GM23338 (cell line): ENCODE measurements around the gene NELL2. TPM values are rescaled to one million over a fixed set of nuclear protein-coding genes. Genes with fewer than 3 reads are reported as not detected.

ENCODE experiments used
- ATAC-seq: fragments of 200-7000 bp; cut with Tn5 transposase; 3 replicates; pipeline ENCODE4 v1.9.1; 2020
- DNase-seq: peaks from one replicate; pipeline ENCODE4 v3.0.0-alpha.2; 2015; ENCODE audit warnings: low spot score
- H2AFZ ChIP-seq: fragments of 200-600 bp; sonication (generic); 2 replicates; pipeline ENCODE4 v1.8.0; 2016; ENCODE audit warnings: antibody characterized with exemption, mild to moderate bottlenecking, moderate library complexity
- H3F3A ChIP-seq: fragments of 200-600 bp; sonication (generic); replicated peaks from 2 replicates; pipeline ENCODE4 v1.8.0; 2017; ENCODE audit warnings: antibody characterized with exemption, mixed run types, low read depth
- H3K27ac ChIP-seq: fragments of 200-600 bp; sonication (generic); 2 replicates; pipeline ENCODE4 v1.6.1; 2016; ENCODE audit warnings: low read depth
- H3K27me3 ChIP-seq: fragments of 200-600 bp; sonication (generic); 2 replicates; pipeline ENCODE4 v1.8.0; 2016; ENCODE audit warnings: mild to moderate bottlenecking, mixed run types, moderate library complexity; ENCODE audit not compliant: insufficient read depth
- H3K36me3 ChIP-seq: fragments of 200-600 bp; sonication (generic); 2 replicates; pipeline ENCODE4 v1.8.0; 2016; ENCODE audit warnings: mild to moderate bottlenecking; ENCODE audit not compliant: insufficient read depth
- H3K4me1 ChIP-seq: fragments of 200-600 bp; sonication (generic); 2 replicates; pipeline ENCODE4 v1.8.0; 2016; ENCODE audit warnings: mild to moderate bottlenecking, moderate library complexity; ENCODE audit not compliant: insufficient read depth
- H3K4me2 ChIP-seq: fragments of 200-600 bp; sonication (generic); 2 replicates; pipeline ENCODE4 v1.7.1; 2017; ENCODE audit warnings: mixed run types
- H3K4me3 ChIP-seq: fragments of 200-600 bp; sonication (generic); 2 replicates; pipeline ENCODE4 v1.6.1; 2016; ENCODE audit warnings: mixed run types
- H3K79me2 ChIP-seq: fragments of 200-600 bp; sonication (generic); replicated peaks from 2 replicates; pipeline ENCODE4 v1.8.0; 2017; ENCODE audit warnings: mild to moderate bottlenecking; ENCODE audit not compliant: insufficient read depth
- H3K9me2 ChIP-seq: fragments of 200-600 bp; sonication (generic); 2 replicates; pipeline ENCODE4 v1.8.0; 2017; ENCODE audit not compliant: insufficient read depth
- H4K20me1 ChIP-seq: fragments of 200-600 bp; sonication (generic); replicated peaks from 2 replicates; pipeline ENCODE4 v1.8.0; 2017; ENCODE audit warnings: mild to moderate bottlenecking; ENCODE audit not compliant: insufficient read depth
- H3K27ac Mint-ChIP-seq: 2 replicates; pipeline ENCODE4 v1.8.0; 2020; ENCODE audit warnings: inconsistent platforms, mild to moderate bottlenecking, moderate library complexity, mixed read lengths
- H3K27me3 Mint-ChIP-seq: 3 replicates; pipeline ENCODE4 v1.8.0; 2022; ENCODE audit warnings: low read depth, mild to moderate bottlenecking, moderate library complexity, mixed read lengths, inconsistent platforms; ENCODE audit not compliant: insufficient read depth, poor library complexity
- H3K36me3 Mint-ChIP-seq: 3 replicates; pipeline ENCODE4 v1.8.0; 2021; ENCODE audit warnings: low read depth, mild to moderate bottlenecking, inconsistent platforms, moderate library complexity, mixed read lengths
- H3K4me1 Mint-ChIP-seq: 3 replicates; pipeline ENCODE4 v1.8.0; 2020; ENCODE audit warnings: mild to moderate bottlenecking, inconsistent platforms, mixed read lengths
- H3K4me3 Mint-ChIP-seq: 3 replicates; pipeline ENCODE4 v1.8.0; 2021; ENCODE audit warnings: moderate library complexity, mild to moderate bottlenecking, inconsistent platforms, mixed read lengths
- H3K9me3 Mint-ChIP-seq: 3 replicates; pipeline ENCODE4 v1.8.0; 2020; ENCODE audit warnings: moderate library complexity, mild to moderate bottlenecking, inconsistent platforms, mixed read lengths
- CREB1 ChIP-seq: fragments of 250-450 bp; sonication (Bioruptor Pico); IDR thresholded peaks from 2 replicates; pipeline ENCODE4 v1.5.0; 2020; ENCODE audit warnings: low read depth, mild to moderate bottlenecking, moderate library complexity
- JUNB ChIP-seq: IDR thresholded peaks from one replicate; pipeline ENCODE4 v1.6.1; 2016; ENCODE audit warnings: antibody characterized with exemption; ENCODE audit not compliant: unreplicated experiment
- NANOG ChIP-seq: IDR thresholded peaks from 2 replicates; pipeline ENCODE4 v1.6.1; 2016; ENCODE audit warnings: antibody characterized with exemption, borderline replicate concordance
- POLR2AphosphoS5 ChIP-seq: IDR thresholded peaks from 2 replicates; pipeline ENCODE4 v1.6.1; 2016; ENCODE audit warnings: antibody characterized with exemption, low read depth
- STAT1 ChIP-seq: IDR thresholded peaks from one replicate; pipeline ENCODE4 v1.6.1; 2016; ENCODE audit warnings: antibody characterized with exemption; ENCODE audit not compliant: unreplicated experiment
- ZNF114 ChIP-seq: fragments of 250-450 bp; sonication (Bioruptor Pico); IDR thresholded peaks from 2 replicates; pipeline ENCODE4 v1.5.0; 2020; ENCODE audit warnings: mild to moderate bottlenecking, moderate library complexity
- polyA plus RNA-seq: library from polyadenylated mRNA; unstranded; fragments of >200 nt; fragmentation: Nextera tagmentation; extraction: Ambion mirVana; gene quantifications from 2 replicates; pipeline ENCODE4 v1.2.1, GENCODE V29; 2016
- total RNA-seq: library from RNA; depleted of rRNA; stranded (reverse); fragments of >200 nt; shearing (Covaris generic); gene quantifications from 2 replicates; pipeline ENCODE4 v1.2.3, GENCODE V29; 2014
- TF ChIP-seq, protein P1 (sequence below): fragments of 250-450 bp; sonication (Bioruptor Pico); IDR thresholded peaks from 2 replicates; pipeline ENCODE4 v1.5.0; 2020; ENCODE audit warnings: mild to moderate bottlenecking, moderate library complexity
- TF ChIP-seq, protein P2 (sequence below): IDR thresholded peaks from 2 replicates; pipeline ENCODE4 v1.6.1; 2016; ENCODE audit warnings: antibody characterized with exemption

Gene NELL2
- total and polyA plus RNA-seq, 2 experiments from 2014 or later: 25.1 to 99.5 TPM

DNA sequence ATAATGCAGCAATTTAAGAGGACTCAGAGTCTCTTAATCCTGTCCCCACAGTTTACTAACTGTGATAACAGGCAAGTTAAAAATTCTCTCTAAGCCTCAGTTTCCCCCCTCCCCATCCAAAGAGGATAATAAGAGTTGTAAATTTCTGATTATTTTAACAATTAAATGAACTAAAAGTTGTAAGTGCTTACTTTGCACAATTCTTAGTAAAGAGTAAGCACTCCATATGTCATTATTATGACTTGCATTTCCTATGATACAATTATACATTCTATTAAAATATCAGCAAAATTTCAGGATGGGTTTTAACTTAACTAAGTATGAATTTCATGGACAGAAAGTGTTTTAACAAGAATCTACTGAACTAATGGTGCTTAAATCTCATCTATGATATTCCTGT, 80.1 kb downstream of the NELL2 start (continued):
- TF ChIP-seq, protein P1, sequence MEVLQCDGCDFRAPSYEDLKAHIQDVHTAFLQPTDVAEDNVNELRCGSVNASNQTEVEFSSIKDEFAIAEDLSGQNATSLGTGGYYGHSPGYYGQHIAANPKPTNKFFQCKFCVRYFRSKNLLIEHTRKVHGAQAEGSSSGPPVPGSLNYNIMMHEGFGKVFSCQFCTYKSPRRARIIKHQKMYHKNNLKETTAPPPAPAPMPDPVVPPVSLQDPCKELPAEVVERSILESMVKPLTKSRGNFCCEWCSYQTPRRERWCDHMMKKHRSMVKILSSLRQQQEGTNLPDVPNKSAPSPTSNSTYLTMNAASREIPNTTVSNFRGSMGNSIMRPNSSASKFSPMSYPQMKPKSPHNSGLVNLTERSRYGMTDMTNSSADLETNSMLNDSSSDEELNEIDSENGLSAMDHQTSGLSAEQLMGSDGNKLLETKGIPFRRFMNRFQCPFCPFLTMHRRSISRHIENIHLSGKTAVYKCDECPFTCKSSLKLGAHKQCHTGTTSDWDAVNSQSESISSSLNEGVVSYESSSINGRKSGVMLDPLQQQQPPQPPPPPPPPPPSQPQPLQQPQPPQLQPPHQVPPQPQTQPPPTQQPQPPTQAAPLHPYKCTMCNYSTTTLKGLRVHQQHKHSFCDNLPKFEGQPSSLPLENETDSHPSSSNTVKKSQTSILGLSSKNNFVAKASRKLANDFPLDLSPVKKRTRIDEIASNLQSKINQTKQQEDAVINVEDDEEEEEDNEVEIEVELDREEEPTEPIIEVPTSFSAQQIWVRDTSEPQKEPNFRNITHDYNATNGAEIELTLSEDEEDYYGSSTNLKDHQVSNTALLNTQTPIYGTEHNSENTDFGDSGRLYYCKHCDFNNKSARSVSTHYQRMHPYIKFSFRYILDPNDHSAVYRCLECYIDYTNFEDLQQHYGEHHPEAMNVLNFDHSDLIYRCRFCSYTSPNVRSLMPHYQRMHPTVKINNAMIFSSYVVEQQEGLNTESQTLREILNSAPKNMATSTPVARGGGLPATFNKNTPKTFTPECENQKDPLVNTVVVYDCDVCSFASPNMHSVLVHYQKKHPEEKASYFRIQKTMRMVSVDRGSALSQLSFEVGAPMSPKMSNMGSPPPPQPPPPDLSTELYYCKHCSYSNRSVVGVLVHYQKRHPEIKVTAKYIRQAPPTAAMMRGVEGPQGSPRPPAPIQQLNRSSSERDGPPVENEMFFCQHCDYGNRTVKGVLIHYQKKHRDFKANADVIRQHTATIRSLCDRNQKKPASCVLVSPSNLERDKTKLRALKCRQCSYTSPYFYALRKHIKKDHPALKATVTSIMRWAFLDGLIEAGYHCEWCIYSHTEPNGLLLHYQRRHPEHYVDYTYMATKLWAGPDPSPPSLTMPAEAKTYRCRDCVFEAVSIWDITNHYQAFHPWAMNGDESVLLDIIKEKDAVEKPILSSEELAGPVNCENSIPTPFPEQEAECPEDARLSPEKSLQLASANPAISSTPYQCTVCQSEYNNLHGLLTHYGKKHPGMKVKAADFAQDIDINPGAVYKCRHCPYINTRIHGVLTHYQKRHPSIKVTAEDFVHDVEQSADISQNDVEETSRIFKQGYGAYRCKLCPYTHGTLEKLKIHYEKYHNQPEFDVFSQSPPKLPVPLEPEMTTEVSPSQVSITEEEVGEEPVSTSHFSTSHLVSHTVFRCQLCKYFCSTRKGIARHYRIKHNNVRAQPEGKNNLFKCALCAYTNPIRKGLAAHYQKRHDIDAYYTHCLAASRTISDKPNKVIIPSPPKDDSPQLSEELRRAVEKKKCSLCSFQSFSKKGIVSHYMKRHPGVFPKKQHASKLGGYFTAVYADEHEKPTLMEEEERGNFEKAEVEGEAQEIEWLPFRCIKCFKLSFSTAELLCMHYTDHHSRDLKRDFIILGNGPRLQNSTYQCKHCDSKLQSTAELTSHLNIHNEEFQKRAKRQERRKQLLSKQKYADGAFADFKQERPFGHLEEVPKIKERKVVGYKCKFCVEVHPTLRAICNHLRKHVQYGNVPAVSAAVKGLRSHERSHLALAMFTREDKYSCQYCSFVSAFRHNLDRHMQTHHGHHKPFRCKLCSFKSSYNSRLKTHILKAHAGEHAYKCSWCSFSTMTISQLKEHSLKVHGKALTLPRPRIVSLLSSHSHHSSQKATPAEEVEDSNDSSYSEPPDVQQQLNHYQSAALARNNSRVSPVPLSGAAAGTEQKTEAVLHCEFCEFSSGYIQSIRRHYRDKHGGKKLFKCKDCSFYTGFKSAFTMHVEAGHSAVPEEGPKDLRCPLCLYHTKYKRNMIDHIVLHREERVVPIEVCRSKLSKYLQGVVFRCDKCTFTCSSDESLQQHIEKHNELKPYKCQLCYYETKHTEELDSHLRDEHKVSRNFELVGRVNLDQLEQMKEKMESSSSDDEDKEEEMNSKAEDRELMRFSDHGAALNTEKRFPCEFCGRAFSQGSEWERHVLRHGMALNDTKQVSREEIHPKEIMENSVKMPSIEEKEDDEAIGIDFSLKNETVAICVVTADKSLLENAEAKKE (CRISPR knock-in tag): no peak
- TF ChIP-seq, protein P2, sequence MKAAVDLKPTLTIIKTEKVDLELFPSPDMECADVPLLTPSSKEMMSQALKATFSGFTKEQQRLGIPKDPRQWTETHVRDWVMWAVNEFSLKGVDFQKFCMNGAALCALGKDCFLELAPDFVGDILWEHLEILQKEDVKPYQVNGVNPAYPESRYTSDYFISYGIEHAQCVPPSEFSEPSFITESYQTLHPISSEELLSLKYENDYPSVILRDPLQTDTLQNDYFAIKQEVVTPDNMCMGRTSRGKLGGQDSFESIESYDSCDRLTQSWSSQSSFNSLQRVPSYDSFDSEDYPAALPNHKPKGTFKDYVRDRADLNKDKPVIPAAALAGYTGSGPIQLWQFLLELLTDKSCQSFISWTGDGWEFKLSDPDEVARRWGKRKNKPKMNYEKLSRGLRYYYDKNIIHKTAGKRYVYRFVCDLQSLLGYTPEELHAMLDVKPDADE: no peak
- TF ChIP-seq NANOG: no peak

DNA sequence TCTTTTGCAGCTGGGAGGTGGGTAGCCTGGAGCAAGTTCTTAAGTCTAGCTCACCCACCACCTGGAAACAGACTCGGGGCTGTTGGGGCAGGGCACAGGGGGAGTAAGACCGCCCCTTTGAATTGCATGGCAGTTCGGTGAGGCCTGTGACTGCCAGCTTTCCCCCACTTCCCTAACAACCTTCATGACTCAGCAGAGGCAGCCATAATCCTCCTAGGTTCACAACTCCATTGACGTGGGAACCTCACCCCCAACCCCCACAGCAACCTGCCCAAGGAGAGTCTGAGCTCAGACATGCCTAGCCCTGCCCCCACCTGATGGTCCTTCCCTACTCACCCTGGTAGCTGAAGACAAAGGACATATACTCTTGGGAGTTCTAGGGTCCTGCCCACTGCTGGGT, 87.4 kb downstream of the NELL2 start:
- no peak overlapping the region for H3K4me3 ChIP-seq
- H3K9me3 Mint-ChIP-seq: peaks cover 7% of the 10 kb centered on the region; the same call in 2 of the 3 replicates
- peaks cover 8% of the 10 kb centered on the region; the same call in 1 of the 2 replicates for H3K4me1 ChIP-seq
- TF ChIP-seq JUNB: no peak
- no peak for TF ChIP-seq NANOG
- TF ChIP-seq ZNF114 (CRISPR knock-in tag): no peak
- no peak for TF ChIP-seq CREB1 (CRISPR knock-in tag)
- TF ChIP-seq POLR2AphosphoS5: no peak
- no peak for TF ChIP-seq STAT1
- TF ChIP-seq, protein P2: no peak
- H3K4me3 Mint-ChIP-seq: no peak overlapping the region
- no peaks in the 10 kb centered on the region for H4K20me1 ChIP-seq
- H3K36me3 Mint-ChIP-seq: peaks cover 15% of the 10 kb centered on the region
- H2AFZ ChIP-seq: no peak overlapping the region
- H3K4me2 ChIP-seq: no peak overlapping the region
- no peaks in the 10 kb centered on the region for H3K27me3 Mint-ChIP-seq
- no peak overlapping the region for H3K27ac Mint-ChIP-seq
- peaks cover 23% of the 10 kb centered on the region for H3K79me2 ChIP-seq
- no peak for ATAC-seq
- H3K36me3 ChIP-seq: no peaks in the 10 kb centered on the region
- H3K9me2 ChIP-seq: no peaks in the 10 kb centered on the region
- H3K4me1 Mint-ChIP-seq: peaks cover 21% of the 10 kb centered on the region
- no peak overlapping the region for H3K27ac ChIP-seq
- no peaks in the 10 kb centered on the region for H3F3A ChIP-seq
- DNase-seq: no peak
- H3K27me3 ChIP-seq: no peaks in the 10 kb centered on the region
